Measurements from ENCODE around the gene SNX1.
A peak's percentile ranks its signal among the peaks of the same experiment; 100 is the strongest.
"Not testable (repeated sequence)": the region's sequence is repeated elsewhere in the genome, so short reads cannot be mapped to it uniquely, and the experiment has no call there.

SNX1 gene

DNA sequence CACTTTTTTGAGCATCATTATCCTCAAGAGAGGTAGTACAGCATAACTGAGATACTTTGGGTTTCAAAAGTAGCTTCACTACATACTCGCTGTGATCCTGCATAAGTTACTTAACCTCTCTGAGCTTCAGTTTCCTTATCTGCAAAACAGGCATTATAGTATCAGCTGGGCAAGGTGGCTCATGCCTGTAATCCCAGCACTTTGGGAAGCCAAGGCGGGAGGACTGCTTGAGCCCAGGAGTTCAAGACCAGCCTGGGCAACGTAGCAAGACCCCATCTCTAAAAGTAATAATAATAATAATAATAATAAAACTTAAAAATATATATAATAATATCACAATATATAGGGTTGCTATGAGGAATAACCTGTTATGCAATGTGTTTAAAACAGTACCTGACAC lies 13.0 kb upstream of the SNX1 start:
- no peak for DNase-seq

- no peak for DNase-seq
Observed at GRCh38 chr15:64089543-64090280, 6.1 kb upstream of the SNX1 start.

GRCh38 chr15:64090527-64090926 lies 5.3 kb upstream of the SNX1 start:
- no peak for DNase-seq

- no peak for DNase-seq
Observed at GRCh38 chr15:64092075-64092820, 3.5 kb upstream of the SNX1 start.

GRCh38 chr15:64092864-64093626 lies 2.7 kb upstream of the SNX1 start:
- DNase-seq, result no peak

DNA sequence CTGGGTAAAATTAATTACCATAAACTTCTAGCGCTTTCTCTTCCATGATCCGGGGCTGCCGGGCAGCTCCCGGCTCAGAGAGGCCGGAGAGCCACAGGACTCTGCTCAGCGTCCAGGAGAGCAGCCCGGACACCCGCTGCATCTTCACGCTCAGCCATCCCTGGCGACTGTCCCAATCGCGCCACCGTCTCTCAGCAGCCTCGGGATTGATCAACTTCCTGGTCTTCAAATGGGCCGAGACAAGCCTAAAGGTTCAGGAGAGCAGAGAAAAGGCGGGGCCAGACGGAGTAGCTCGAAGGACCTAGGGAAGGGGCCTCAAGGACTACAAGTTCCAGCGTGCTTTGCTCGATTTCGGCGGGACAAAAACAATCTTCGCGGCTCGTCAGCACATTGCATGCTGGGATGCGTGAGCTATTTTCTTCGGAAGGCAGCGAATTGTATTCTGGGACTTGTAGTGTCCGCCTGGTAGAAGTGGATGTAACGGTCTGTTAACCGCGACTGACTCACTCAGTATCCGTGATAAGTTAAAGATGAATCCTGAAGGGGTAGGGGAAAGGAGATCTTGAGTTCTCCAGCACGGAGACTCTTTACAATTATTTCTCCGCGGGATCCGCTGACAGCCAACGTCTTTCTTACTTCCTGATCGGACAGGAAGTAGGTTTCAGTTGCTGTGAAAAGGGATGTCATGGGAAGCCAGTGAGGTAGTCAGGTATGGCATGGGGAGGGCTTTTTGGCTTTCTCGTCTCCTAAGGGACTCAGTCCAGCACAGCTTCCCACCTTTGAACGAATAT lies 2.0 kb upstream of the SNX1 start, which contains the start of gene CIAO2A:
Gene CIAO2A (minus strand): TSS at position 212 of the 791 bp plus-strand sequence. CDS start 70 bp downstream, at position 142.
- peak; percentile 88 for DNase-seq

DNA sequence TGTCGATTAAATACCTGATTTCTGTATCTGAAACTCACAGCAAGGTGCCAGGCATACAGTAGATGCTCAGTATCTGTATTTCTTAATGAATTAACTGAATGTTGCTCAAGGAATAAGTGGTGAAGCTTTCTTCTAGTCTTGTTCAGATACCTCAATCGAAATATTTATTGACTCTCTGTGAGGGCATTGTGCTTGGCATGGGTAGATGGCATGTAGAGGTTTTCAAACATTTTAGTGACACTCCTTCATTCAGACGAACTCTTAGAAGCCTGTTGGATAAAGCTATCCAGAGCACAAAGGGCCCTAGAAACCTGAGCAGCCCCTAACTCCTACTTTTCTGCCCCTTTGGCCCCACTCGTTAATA lies 369 bp upstream of the SNX1 start:
- no peak for DNase-seq

GRCh38 chr15:64096668-64097384 lies 1.0 kb downstream of the SNX1 start:
- no peak for DNase-seq

DNA sequence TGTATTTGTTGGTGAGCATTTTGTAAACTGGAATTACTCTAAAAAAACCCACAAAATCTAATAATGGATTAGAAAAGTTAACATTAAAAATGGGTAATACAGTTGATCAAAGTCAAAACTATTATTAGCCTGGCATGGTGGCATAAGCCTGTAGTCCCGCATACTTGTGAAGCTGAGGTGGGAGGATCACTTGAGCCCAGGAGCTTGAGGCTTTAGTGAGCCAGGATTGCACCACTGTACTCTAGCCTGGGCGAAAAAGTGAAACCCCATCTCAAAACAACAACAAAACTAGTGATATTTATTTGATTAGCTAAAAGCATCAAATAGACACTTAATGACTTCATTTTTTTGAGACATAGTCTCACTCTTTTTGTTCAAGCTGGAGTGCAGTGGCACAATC lies 3.6 kb downstream of the SNX1 start:
- no peak for DNase-seq

DNA sequence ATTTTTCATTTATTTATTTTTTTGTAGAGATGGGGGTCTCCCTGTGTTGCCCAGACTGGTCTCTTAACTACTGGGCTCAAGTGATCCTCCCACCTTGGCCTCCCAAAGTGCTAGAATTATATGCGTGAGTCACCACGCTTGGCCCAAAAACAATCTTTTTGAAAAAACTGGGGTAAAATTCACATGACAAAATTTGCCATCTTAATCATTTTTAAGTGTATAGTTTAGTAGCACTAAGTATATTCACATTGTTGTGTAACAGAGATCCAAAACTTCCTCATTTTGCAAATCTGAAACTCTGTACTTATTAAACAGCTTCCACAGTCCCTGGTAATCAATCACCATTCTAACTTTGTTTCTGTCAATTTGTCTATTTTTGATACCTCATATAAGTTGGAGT lies 5.2 kb downstream of the SNX1 start:
- no peak for DNase-seq

DNA sequence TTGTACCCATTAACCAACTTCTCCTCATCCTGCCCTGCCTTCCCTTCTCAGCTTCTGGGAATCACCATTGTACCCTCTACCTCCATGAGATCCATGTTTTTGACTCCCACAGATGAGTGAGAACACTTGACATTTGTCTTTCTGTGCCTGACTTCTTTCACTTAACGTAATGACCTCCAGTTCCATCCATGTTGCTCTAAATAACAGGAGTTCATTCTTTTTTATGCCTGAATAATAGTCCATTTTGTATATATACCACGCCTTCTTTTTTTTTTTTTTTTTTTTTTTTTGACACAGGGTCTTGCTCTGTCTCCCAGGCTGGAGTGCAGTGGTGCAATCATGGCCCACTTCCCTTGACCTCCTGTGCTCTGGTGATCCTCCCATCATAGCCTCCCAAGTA lies 6.7 kb downstream of the SNX1 start:
- no peak for DNase-seq

DNA sequence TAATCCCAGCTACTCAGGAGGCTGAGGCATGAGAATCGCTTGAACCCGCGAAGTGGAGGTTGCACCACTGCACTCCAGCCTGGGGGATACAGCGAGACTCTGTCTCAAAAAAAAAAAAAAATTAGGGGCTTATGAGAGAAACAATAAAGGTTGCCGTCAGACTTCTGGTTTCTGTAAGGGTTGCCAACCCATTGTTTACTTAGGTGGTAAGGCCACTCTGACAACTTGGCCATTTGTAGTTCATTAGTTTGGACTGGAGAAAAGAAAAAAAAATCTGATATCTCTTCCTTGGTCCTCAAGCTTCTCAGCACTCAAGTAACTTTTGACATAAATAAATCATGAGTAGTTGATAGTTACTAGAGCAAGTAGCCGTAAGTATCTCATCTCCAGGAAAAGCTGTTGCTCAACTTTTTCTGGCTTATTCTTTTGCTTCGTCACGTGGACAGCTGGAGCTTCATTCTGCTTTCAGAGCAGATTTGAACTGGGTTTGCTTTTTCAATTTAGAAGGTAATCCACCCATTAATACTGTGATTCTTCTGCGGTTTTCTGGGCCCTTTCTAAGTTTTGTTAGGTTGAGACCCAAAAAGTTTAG lies 9.4 kb downstream of the SNX1 start:
- DNase-seq, result no peak

GRCh38 chr15:64107337-64107736 lies 11.6 kb downstream of the SNX1 start:
- DNase-seq, result no peak

GRCh38 chr15:64110108-64110701 lies 14.4 kb downstream of the SNX1 start:
- not testable (repeated sequence) for DNase-seq

- DNase-seq, result no peak
Observed at GRCh38 chr15:64110950-64111678, 15.3 kb downstream of the SNX1 start.

- DNase-seq, result no peak
Observed at GRCh38 chr15:64111679-64112050, 15.9 kb downstream of the SNX1 start.

- DNase-seq, result no peak
Observed at GRCh38 chr15:64112073-64112772, 16.4 kb downstream of the SNX1 start.

GRCh38 chr15:64112904-64113303 lies 17.1 kb downstream of the SNX1 start:
- DNase-seq, result no peak

GRCh38 chr15:64117759-64118487 lies 22.1 kb downstream of the SNX1 start:
- DNase-seq, result no peak
